Left colon (tissue), 2 donors: ENCODE results near the gene COLEC11. TPM values are rescaled to one million over a fixed set of nuclear protein-coding genes. Genes with fewer than 3 reads are reported as not detected.

Experiments
- ATAC-seq: fragments of 200-7000 bp; cut with Tn5 transposase; one replicate; pipeline ENCODE4 v1.9.1; 2020; ENCODE audit warnings: mild to moderate bottlenecking, moderate library complexity
- DNase-seq, 2 donors: peaks; one replicate each; pipeline ENCODE4 v3.0.0-alpha.2; 2020
- intact Hi-C, 2 donors: fragments of 100-400 bp; cut with DNase I in 1 of 2; cut with micrococcal nuclease in 1 of 2; formaldehyde crosslinking; loops; one replicate each; pipeline versions ENCODE4 v1.11.2 to v1.14.0; 2022; cut with DNase I, micrococcal nuclease
- total RNA-seq, 2 donors: library from RNA; stranded (reverse); fragmentation: NEBNext Ultra II Directional; extraction: Animal tissue kit (Norgen Biotek cat#: 25700); gene quantifications; one replicate each; pipeline ENCODE4 v1.2.1, GENCODE V29; 2021
- donor health status: DM: no; HTN: no; CAD: no.
- donor health status: DM: yes; HTN: yes; CAD: no.

COLEC11 gene
- total RNA-seq, 2 donors from 2014 or later: 0.85 to 1.2 TPM

GRCh38 chr2:3581367-3582262 lies 13.3 kb upstream of the COLEC11 start:
- ATAC-seq (no peak), DNase-seq (no peak)
- intact Hi-C loops: no loop called here

- no peak for ATAC-seq
- intact Hi-C loops: no loop called here
- DNase-seq: no peak
Measured at GRCh38 chr2:3584076-3584475, 10.8 kb upstream of the COLEC11 start.

- DNase-seq: no peak
- ATAC-seq: no peak
- intact Hi-C loops: no loop called here
Measured at GRCh38 chr2:3584608-3585260, 10.2 kb upstream of the COLEC11 start.

- intact Hi-C loops: no loop called here
- peak; percentile 28 to 40 for DNase-seq
- ATAC-seq: peak; percentile 58
Measured at GRCh38 chr2:3585261-3586109, 9.4 kb upstream of the COLEC11 start.

- ATAC-seq (no peak), DNase-seq (no peak)
Measured at GRCh38 chr2:3586220-3586619, 8.7 kb upstream of the COLEC11 start.

GRCh38 chr2:3587021-3587420 lies 7.9 kb upstream of the COLEC11 start:
- no peak for DNase-seq
- intact Hi-C loops: no loop called here
- no peak for ATAC-seq

More at GRCh38 chr2:3586220-3586619, 8.7 kb upstream of the COLEC11 start:
- intact Hi-C loops: no loop called here

GRCh38 chr2:3587432-3587831 lies 7.5 kb upstream of the COLEC11 start:
- no peak for DNase-seq
- no peak for ATAC-seq
- intact Hi-C loops: no loop called here

- DNase-seq (no peak), ATAC-seq (no peak)
- intact Hi-C loops: no loop called here
Measured at GRCh38 chr2:3588084-3588483, 6.8 kb upstream of the COLEC11 start.

- intact Hi-C loops: no loop called here
- DNase-seq (no peak), ATAC-seq (no peak)
Measured at GRCh38 chr2:3589086-3589485, 5.8 kb upstream of the COLEC11 start.

GRCh38 chr2:3595404-3595803 lies 492 bp downstream of the COLEC11 start:
- DNase-seq (no peak), ATAC-seq (no peak)
- intact Hi-C loops: no loop called here

- ATAC-seq (no peak), DNase-seq (no peak)
- intact Hi-C loops: no loop called here
Measured at GRCh38 chr2:3595985-3596384, 1.1 kb downstream of the COLEC11 start.

- ATAC-seq (no peak), DNase-seq (no peak)
- intact Hi-C loops: no loop called here
Measured at GRCh38 chr2:3596901-3597417, 2.0 kb downstream of the COLEC11 start.

GRCh38 chr2:3597567-3597966 lies 2.7 kb downstream of the COLEC11 start:
- peak; percentile 68 for ATAC-seq
- DNase-seq: no peak
- intact Hi-C loops: no loop called here

GRCh38 chr2:3598197-3598910 lies 3.4 kb downstream of the COLEC11 start:
- intact Hi-C loops: no loop called here
- ATAC-seq (peak; percentile 78), DNase-seq (no peak)

- no peak for ATAC-seq
Measured at GRCh38 chr2:3598912-3599854, 4.3 kb downstream of the COLEC11 start.

GRCh38 chr2:3600256-3600855 lies 5.4 kb downstream of the COLEC11 start:
- ATAC-seq (no peak), DNase-seq (no peak)
- intact Hi-C loops: no loop called here

More at GRCh38 chr2:3598912-3599854, 4.3 kb downstream of the COLEC11 start:
- no peak for DNase-seq
- intact Hi-C loops: no loop called here
